SIG-M5 (cell line): ENCODE data around the gene PAX4.

Source experiments
- DNase-seq: peaks from one replicate; lab custom pipeline; 2025; lab: John Stamatoyannopoulos, UW

PAX4 gene

GRCh38 chr7:127618042-127618441 is at the start of gene PAX4:
Gene PAX4 (minus strand): TSS chr7:127618142. CDS start chr7:127615928, 2,214 bp downstream.
- DNase-seq: no peak

GRCh38 chr7:127667017-127667670 is 49.2 kb upstream of the PAX4 start:
- DNase-seq: no peak

GRCh38 chr7:127666602-127667001 is 48.7 kb upstream of the PAX4 start:
- no peak for DNase-seq

GRCh38 chr7:127665922-127666321 is 48.0 kb upstream of the PAX4 start:
- no peak for DNase-seq

GRCh38 chr7:127658970-127659630 is 41.2 kb upstream of the PAX4 start:
- no peak for DNase-seq

- DNase-seq: no peak
These were observed 39.6 kb upstream of the PAX4 start for GRCh38 chr7:127657500-127657899.

- no peak for DNase-seq
These were observed 37.8 kb upstream of the PAX4 start for GRCh38 chr7:127655720-127656119.

GRCh38 chr7:127654404-127655394 is 36.8 kb upstream of the PAX4 start:
- DNase-seq: no peak

GRCh38 chr7:127653396-127653795 is 35.5 kb upstream of the PAX4 start:
- no peak for DNase-seq

GRCh38 chr7:127652333-127653248 is 34.6 kb upstream of the PAX4 start:
- DNase-seq: no peak

- peak; percentile 98 for DNase-seq
These were observed 33.8 kb upstream of the PAX4 start, which contains the start of gene SND1 for GRCh38 chr7:127651556-127652332. Gene SND1 (plus strand): TSS chr7:127652194. CDS start chr7:127652374, 180 bp downstream.

GRCh38 chr7:127650847-127651555 is 33.1 kb upstream of the PAX4 start:
- DNase-seq: no peak

GRCh38 chr7:127648986-127649385 is 31.0 kb upstream of the PAX4 start:
- DNase-seq: no peak

GRCh38 chr7:127647636-127648035 is 29.7 kb upstream of the PAX4 start:
- DNase-seq: no peak

- DNase-seq: no peak
These were observed 26.5 kb upstream of the PAX4 start for GRCh38 chr7:127644484-127644883.

- DNase-seq: no peak
These were observed 20.3 kb upstream of the PAX4 start for GRCh38 chr7:127638197-127638596.

- DNase-seq: no peak
These were observed 17.8 kb upstream of the PAX4 start for GRCh38 chr7:127635659-127636285.

- DNase-seq: no peak
These were observed 14.5 kb upstream of the PAX4 start for GRCh38 chr7:127632276-127632910.

GRCh38 chr7:127629268-127629854 is 11.4 kb upstream of the PAX4 start:
- DNase-seq: no peak
